GM12878 (cell line): Measurements from ENCODE around the gene PTPRJ.

Source experiments
- CHD1 ChIP-seq: IDR thresholded peaks from 2 replicates; pipeline ENCODE4 v1.6.1; 2012; ENCODE audit warnings: low read depth, low read length, improper control_type of control experiment
- JUND ChIP-seq: IDR thresholded peaks from 2 replicates; pipeline ENCODE4 v1.6.1; 2012; ENCODE audit warnings: low read depth, mild to moderate bottlenecking, low read length, improper control_type of control experiment, moderate library complexity
- MAX ChIP-seq: IDR thresholded peaks from 2 replicates; pipeline ENCODE4 v1.6.1; 2012; ENCODE audit warnings: low read depth, low read length, improper control_type of control experiment
- POLR2A ChIP-seq: IDR thresholded peaks from 2 replicates; pipeline ENCODE4 v1.6.1; 2011; ENCODE audit warnings: low read depth, mild to moderate bottlenecking, low read length
- POLR2AphosphoS2 ChIP-seq: IDR thresholded peaks from 2 replicates; pipeline ENCODE4 v1.6.1; 2011; ENCODE audit warnings: low read depth, mild to moderate bottlenecking, low read length, improper control_type of control experiment, moderate library complexity
- RB1 ChIP-seq: fragments of 450-650 bp; formaldehyde crosslinking; IDR thresholded peaks from 2 replicates; pipeline ENCODE4 v1.6.1; 2017; ENCODE audit warnings: mild to moderate bottlenecking, borderline replicate concordance
- SIN3A ChIP-seq: IDR thresholded peaks from 2 replicates; pipeline ENCODE4 v1.6.1; 2012; ENCODE audit warnings: low read depth, low read length, improper control_type of control experiment
- TF ChIP-seq, protein P1 (sequence below), 3 experiments: IDR thresholded peaks in 2 of 3; conservative IDR thresholded peaks in 1 of 3; 2 replicates each; pipeline ENCODE4 v1.5.1; 2011; ENCODE audit warnings: low read depth in 3 of 3, low read length in 3 of 3, mild to moderate bottlenecking in 3 of 3, control low read depth in 2 of 3, moderate library complexity in 2 of 3, inconsistent platforms in 1 of 3, mixed read lengths in 1 of 3; ENCODE audit not compliant: control insufficient read depth in 2 of 3, insufficient read depth in 1 of 3; ENCODE audit errors: extremely low read depth in 1 of 3
- TF ChIP-seq, protein P2 (sequence below): IDR thresholded peaks from 2 replicates; pipeline ENCODE4 v1.6.1; 2011; ENCODE audit warnings: low read depth, mild to moderate bottlenecking, low read length, moderate library complexity, borderline replicate concordance; ENCODE audit errors: extremely low read depth

GRCh38 chr11:48019217-48019584 is 38.8 kb downstream of the PTPRJ start:
- TF ChIP-seq, protein P1, sequence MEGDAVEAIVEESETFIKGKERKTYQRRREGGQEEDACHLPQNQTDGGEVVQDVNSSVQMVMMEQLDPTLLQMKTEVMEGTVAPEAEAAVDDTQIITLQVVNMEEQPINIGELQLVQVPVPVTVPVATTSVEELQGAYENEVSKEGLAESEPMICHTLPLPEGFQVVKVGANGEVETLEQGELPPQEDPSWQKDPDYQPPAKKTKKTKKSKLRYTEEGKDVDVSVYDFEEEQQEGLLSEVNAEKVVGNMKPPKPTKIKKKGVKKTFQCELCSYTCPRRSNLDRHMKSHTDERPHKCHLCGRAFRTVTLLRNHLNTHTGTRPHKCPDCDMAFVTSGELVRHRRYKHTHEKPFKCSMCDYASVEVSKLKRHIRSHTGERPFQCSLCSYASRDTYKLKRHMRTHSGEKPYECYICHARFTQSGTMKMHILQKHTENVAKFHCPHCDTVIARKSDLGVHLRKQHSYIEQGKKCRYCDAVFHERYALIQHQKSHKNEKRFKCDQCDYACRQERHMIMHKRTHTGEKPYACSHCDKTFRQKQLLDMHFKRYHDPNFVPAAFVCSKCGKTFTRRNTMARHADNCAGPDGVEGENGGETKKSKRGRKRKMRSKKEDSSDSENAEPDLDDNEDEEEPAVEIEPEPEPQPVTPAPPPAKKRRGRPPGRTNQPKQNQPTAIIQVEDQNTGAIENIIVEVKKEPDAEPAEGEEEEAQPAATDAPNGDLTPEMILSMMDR (IDR thresholded peaks at IDR 0.05 in 2 of 3, conservative IDR thresholded peaks at IDR 0.05 in 1 of 3; ENCODE audit: control insufficient read depth in 2 of 3, extremely low read depth in 1 of 3, insufficient read depth in 1 of 3, low read depth in 3 of 3, low read length in 3 of 3), result no peak
- TF ChIP-seq MAX, result no peak
- no peak for TF ChIP-seq JUND
- peak; percentile 58 for TF ChIP-seq POLR2A
- TF ChIP-seq, protein P2, sequence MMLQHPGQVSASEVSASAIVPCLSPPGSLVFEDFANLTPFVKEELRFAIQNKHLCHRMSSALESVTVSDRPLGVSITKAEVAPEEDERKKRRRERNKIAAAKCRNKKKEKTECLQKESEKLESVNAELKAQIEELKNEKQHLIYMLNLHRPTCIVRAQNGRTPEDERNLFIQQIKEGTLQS, result no peak
- TF ChIP-seq POLR2AphosphoS2, result no peak
- no peak for TF ChIP-seq CHD1
- no peak for TF ChIP-seq SIN3A
- TF ChIP-seq RB1, result no peak
